ENCODE results near the gene CYB5R4.

- TF ChIP-seq CTCF (IDR thresholded peaks at IDR 0.05): no peak
- TF ChIP-seq ZFX (IDR thresholded peaks at IDR 0.05; ENCODE audit: borderline replicate concordance): no peak
Measured at GRCh38 chr6:83847179-83847578, 12.3 kb upstream of the CYB5R4 start.

Measured in 22Rv1 (cell line).